ENCODE data around the gene CEACAM1. TPM values are rescaled to one million over a fixed set of nuclear protein-coding genes. Genes with fewer than 3 reads are reported as not detected.
"Not testable (repeated sequence)": the region's sequence is repeated elsewhere in the genome, so short reads cannot be mapped to it uniquely, and the experiment has no call there.

The CEACAM1 gene
- total RNA-seq, 2 donors from 2014 or later, result 251 to 510 TPM

DNA sequence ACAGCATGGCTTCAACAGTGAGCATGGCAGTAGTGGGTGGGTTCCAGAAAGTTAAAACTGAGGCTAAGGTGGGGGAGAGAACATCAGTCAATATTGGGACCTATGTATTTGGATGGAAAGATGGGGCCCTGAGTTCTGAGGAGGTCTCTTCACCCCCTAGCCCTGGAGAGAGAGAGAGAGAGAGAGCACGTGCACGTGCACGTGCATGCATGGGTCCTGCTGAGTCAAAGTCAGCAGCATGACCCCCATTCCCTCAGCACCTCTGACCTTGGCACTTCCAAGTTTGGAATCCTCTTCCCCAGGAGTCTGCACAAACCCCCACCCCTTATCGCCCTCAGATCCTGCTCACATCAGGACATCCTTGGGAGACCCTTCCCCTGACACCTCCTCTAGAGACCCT lies 32.5 kb upstream of the CEACAM1 start:
- Histone ChIP-seq H3K9ac (ENCODE audit: low read depth in 2 of 2, low read length in 2 of 2) (no peak overlapping the region), H3K36me3 (no peaks in the 10 kb centered on the region), H3K4me1 (no peaks in the 10 kb centered on the region), H3K27ac (no peak overlapping the region), H3K9me3 (no peaks in the 10 kb centered on the region), H3K4me3 (no peak overlapping the region), H3K27me3 (no peaks in the 10 kb centered on the region)
- TF ChIP-seq, protein P1, sequence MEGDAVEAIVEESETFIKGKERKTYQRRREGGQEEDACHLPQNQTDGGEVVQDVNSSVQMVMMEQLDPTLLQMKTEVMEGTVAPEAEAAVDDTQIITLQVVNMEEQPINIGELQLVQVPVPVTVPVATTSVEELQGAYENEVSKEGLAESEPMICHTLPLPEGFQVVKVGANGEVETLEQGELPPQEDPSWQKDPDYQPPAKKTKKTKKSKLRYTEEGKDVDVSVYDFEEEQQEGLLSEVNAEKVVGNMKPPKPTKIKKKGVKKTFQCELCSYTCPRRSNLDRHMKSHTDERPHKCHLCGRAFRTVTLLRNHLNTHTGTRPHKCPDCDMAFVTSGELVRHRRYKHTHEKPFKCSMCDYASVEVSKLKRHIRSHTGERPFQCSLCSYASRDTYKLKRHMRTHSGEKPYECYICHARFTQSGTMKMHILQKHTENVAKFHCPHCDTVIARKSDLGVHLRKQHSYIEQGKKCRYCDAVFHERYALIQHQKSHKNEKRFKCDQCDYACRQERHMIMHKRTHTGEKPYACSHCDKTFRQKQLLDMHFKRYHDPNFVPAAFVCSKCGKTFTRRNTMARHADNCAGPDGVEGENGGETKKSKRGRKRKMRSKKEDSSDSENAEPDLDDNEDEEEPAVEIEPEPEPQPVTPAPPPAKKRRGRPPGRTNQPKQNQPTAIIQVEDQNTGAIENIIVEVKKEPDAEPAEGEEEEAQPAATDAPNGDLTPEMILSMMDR (IDR thresholded peaks at IDR 0.05), result no peak
- no peak for DNase-seq
- intact Hi-C loops (cut with DNase I), result no loop called here

DNA sequence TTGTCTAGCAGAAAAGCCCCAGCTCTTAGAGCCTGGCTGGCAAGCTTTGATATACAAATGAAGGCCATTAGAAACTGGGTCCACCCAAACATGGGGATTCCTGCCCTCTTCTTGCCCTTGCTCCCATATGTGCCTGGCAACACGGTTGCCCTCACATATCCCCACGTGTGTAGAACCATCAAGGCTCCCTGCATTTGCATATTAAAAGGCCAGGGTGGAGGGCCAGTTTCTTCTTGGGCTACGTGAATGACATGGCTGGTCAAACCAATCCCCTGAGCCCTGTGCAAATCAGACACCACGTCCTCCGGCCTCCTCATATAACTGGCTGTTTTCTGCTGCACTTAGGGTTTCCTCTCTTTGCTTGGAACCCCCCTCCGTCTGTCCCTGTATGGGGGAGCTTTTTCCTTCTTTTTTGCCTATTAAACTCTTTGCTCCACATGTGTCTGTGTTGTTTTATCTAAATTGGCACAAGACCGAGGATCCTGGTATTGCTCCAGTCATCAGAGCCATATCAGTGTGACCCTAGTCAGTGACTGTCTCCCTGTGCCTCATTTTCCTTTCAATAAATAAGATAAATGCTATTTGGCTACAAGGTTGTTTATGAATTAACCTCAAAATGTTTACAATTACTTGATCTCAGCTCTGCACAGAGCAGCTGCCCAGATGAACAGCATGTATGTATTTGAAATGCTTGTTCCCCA lies 30.3 kb upstream of the CEACAM1 start:
- H3K36me3 ChIP-seq, result no peaks in the 10 kb centered on the region
- H3K4me3 ChIP-seq, result no peak overlapping the region
- H3K9me3 ChIP-seq, result no peaks in the 10 kb centered on the region
- TF ChIP-seq, protein P1 (IDR thresholded peaks at IDR 0.05), result no peak
- H3K27me3 ChIP-seq, result no peaks in the 10 kb centered on the region
- H3K27ac ChIP-seq, result no peak overlapping the region
- no peak overlapping the region for H3K9ac ChIP-seq (ENCODE audit: low read depth in 2 of 2, low read length in 2 of 2)
- H3K4me1 ChIP-seq, result no peaks in the 10 kb centered on the region
- no peak for DNase-seq
- intact Hi-C loops (cut with DNase I), result no loop called here

DNA sequence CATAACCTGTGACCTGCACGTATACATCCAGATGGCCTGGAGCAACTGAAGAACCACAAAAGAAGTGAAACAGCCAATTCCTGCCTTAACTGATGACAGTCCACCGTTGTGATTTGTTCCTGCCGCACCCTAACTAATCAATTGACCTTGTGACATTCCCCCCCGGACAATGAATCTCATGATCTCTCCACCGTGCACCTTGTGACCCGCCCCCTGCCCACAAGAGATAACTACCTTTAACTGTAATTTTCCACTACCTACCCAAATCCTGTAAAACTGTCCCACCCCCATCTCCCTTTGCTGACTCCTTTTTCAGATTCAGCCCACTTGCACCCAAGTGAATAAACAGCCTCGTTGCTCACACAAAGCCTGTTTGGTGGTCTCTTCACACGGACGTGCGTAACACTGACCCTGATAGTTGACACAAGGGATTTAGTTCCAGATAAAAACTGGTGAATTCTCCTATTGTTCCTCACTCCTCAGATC lies 29.1 kb upstream of the CEACAM1 start:
- H3K9me3 ChIP-seq; H3K27me3 ChIP-seq; DNase-seq; H3K4me1 ChIP-seq; H3K36me3 ChIP-seq; H3K4me3 ChIP-seq; H3K27ac ChIP-seq; intact Hi-C loops (cut with DNase I); H3K9ac ChIP-seq (ENCODE audit: low read depth in 2 of 2, low read length in 2 of 2): not testable (repeated sequence)

GRCh38 chr19:42555801-42556200 lies 27.5 kb upstream of the CEACAM1 start:
- TF ChIP-seq, protein P1 (IDR thresholded peaks at IDR 0.05), result no peak
- Histone ChIP-seq H3K9ac (ENCODE audit: low read depth in 2 of 2, low read length in 2 of 2) (no peak overlapping the region), H3K27ac (no peak overlapping the region), H3K27me3 (no peaks in the 10 kb centered on the region), H3K9me3 (no peaks in the 10 kb centered on the region), H3K36me3 (no peaks in the 10 kb centered on the region), H3K4me1 (no peaks in the 10 kb centered on the region), H3K4me3 (no peak overlapping the region)
- no peak for DNase-seq
- intact Hi-C loops (cut with DNase I), result no loop called here

- intact Hi-C loops (cut with DNase I), result no loop called here
- no peak for DNase-seq
- Histone ChIP-seq H3K27ac (no peak overlapping the region), H3K4me1 (no peaks in the 10 kb centered on the region), H3K9ac (ENCODE audit: low read depth in 2 of 2, low read length in 2 of 2) (no peak overlapping the region), H3K9me3 (no peaks in the 10 kb centered on the region), H3K36me3 (no peaks in the 10 kb centered on the region), H3K4me3 (no peak overlapping the region), H3K27me3 (no peaks in the 10 kb centered on the region)
- TF ChIP-seq, protein P1 (IDR thresholded peaks at IDR 0.05), result no peak
Measured at GRCh38 chr19:42555317-42555716, 27.0 kb upstream of the CEACAM1 start.

DNA sequence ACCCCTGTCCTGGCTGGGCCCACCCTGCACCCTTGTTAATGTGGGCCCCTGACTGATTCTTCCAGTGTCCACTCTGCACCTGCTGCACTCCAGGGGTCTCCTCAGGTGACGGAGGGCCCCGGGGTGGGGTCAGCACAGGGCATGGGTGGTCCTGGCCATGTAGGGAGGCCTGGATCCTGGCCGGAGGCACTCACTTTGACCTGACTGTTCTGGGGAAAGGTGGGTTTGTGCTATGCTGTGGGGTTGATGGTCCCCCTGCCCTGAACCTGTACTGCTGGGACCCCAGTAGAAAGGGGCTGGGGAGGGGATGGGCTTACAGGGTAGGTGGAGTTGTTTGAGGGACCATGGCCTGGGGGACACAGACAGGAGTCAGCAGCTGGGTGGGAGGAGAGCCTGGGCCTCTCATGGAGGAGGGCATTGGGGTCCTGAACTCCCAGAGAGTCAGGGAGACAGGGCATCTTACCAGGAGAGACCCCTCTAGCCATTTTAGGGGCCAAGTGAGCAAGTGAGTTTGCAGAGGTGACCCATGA lies 25.8 kb upstream of the CEACAM1 start:
- Histone ChIP-seq H3K27ac (no peak overlapping the region), H3K4me3 (no peak overlapping the region), H3K27me3 (no peaks in the 10 kb centered on the region), H3K9me3 (no peaks in the 10 kb centered on the region), H3K36me3 (no peaks in the 10 kb centered on the region), H3K4me1 (no peaks in the 10 kb centered on the region), H3K9ac (ENCODE audit: low read depth in 2 of 2, low read length in 2 of 2) (no peak overlapping the region)
- no peak for DNase-seq
- intact Hi-C loops (cut with DNase I), result no loop called here
- TF ChIP-seq, protein P1 (IDR thresholded peaks at IDR 0.05), result no peak
